ENCODE results near the gene STUM. TPM values are rescaled to one million over a fixed set of nuclear protein-coding genes. Genes with fewer than 3 reads are reported as not detected.

Gene STUM
- total RNA-seq, 1 donor from 2014 or later = 6.4 TPM

DNA sequence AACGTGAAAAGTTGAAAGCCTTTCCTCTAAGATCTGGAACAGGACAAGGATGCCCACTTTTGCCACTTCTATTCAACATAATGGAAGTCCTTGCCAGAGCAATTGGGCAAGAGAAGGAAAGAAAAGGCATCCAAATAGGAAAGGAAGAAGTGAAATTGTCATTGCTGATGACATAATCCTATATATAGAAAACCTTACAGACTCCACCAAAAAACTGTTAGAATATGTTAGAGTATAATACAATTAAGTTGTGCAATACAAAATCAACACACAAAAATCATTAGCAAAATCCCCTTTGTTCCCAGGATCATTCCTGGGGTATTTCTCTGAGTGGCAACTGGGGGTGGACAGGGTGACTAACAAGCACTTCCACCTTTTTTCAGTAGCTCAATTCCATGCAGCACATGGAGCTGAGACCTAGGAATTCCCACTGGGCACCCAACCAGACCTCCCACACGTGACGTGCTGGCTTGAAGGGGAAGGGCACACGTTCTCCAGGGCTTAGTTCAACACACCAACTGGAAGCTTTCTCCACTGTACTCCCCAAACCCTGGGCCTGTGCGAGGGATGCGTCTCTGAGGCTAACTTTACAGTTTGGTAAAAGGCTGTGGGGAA, 9.6 kb downstream of the STUM start:
- Histone ChIP-seq H3K9me3 (no peaks in the 10 kb centered on the region), H3K27me3 (no peaks in the 10 kb centered on the region), H3K4me1 (no peaks in the 10 kb centered on the region), H3K4me3 (no peak overlapping the region), H3K36me3 (no peaks in the 10 kb centered on the region), H3K27ac (no peak overlapping the region)
- no peak for DNase-seq (ENCODE audit: extremely low spot score in 2 of 2)
- TF ChIP-seq POLR2A (IDR thresholded peaks at IDR 0.05) = no peak
- TF ChIP-seq POLR2AphosphoS5 (IDR thresholded peaks at IDR 0.05; ENCODE audit: insufficient read depth in 1 of 2, low read depth in 1 of 2) = no peak
- TF ChIP-seq, protein P1, sequence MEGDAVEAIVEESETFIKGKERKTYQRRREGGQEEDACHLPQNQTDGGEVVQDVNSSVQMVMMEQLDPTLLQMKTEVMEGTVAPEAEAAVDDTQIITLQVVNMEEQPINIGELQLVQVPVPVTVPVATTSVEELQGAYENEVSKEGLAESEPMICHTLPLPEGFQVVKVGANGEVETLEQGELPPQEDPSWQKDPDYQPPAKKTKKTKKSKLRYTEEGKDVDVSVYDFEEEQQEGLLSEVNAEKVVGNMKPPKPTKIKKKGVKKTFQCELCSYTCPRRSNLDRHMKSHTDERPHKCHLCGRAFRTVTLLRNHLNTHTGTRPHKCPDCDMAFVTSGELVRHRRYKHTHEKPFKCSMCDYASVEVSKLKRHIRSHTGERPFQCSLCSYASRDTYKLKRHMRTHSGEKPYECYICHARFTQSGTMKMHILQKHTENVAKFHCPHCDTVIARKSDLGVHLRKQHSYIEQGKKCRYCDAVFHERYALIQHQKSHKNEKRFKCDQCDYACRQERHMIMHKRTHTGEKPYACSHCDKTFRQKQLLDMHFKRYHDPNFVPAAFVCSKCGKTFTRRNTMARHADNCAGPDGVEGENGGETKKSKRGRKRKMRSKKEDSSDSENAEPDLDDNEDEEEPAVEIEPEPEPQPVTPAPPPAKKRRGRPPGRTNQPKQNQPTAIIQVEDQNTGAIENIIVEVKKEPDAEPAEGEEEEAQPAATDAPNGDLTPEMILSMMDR (IDR thresholded peaks at IDR 0.05) = no peak
- intact Hi-C loops (cut with DNase I) = no loop called here

DNA sequence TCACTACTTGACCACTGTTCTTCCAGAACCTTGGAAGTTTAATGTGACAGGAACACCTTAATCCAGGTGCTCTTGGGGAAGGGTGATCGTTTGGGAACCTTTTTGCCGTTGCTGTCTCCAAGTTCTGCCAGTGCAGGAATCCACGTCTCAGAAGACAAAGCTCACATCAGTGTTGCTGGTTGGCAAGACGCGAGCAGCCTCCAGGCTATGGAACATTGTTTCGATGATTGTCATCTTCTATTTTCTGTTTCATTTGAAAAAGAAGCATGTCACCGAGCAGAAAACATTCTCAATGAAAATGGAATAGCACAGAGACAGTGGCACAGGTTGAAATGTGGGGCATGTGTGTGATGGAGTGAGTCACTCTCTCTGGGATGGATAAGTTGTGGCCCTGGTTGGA, 11.7 kb downstream of the STUM start:
- no peak overlapping the region for H3K27ac ChIP-seq
- no peak for DNase-seq (ENCODE audit: extremely low spot score in 2 of 2)

DNA sequence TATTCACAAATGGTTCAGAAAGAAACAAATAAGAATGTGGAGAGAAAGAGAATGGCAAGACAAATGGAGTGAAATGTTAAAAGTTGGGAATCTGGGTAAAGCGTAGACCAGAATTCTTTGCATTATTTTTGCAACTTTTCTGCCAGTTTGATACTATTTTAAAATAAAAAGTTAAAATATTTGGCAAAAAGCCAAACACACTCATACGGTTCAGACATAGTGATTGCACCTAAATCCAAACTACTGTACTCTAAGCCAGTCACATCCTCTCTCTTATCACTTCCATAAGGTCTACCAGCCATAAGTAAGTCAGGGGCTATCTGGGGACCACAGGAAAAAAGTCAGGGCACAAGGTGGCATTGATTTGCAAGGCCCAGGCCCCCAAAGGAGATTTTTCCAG, 14.4 kb downstream of the STUM start:
- no peak for DNase-seq (ENCODE audit: extremely low spot score in 2 of 2)
- Histone ChIP-seq H3K4me3 (no peak overlapping the region), H3K27ac (no peak overlapping the region), H3K9me3 (no peaks in the 10 kb centered on the region), H3K27me3 (no peaks in the 10 kb centered on the region), H3K4me1 (peaks cover 5% of the 10 kb centered on the region), H3K36me3 (no peaks in the 10 kb centered on the region)
- intact Hi-C loops (cut with DNase I) = no loop called here
- TF ChIP-seq POLR2A (IDR thresholded peaks at IDR 0.05) (no peak), POLR2AphosphoS5 (IDR thresholded peaks at IDR 0.05; ENCODE audit: insufficient read depth in 1 of 2, low read depth in 1 of 2) (no peak)
- TF ChIP-seq, protein P1 (IDR thresholded peaks at IDR 0.05) = no peak

More for the DNA sequence above, 11.7 kb downstream of the STUM start:
- intact Hi-C loops (cut with DNase I) = no loop called here
- no peaks in the 10 kb centered on the region for H3K4me1 ChIP-seq
- H3K27me3 ChIP-seq = no peaks in the 10 kb centered on the region
- H3K9me3 ChIP-seq = no peaks in the 10 kb centered on the region
- H3K36me3 ChIP-seq = no peaks in the 10 kb centered on the region
- TF ChIP-seq, protein P1 (IDR thresholded peaks at IDR 0.05) = no peak
- TF ChIP-seq POLR2A (IDR thresholded peaks at IDR 0.05) (no peak), POLR2AphosphoS5 (IDR thresholded peaks at IDR 0.05; ENCODE audit: insufficient read depth in 1 of 2, low read depth in 1 of 2) (no peak)
- H3K4me3 ChIP-seq = no peak overlapping the region

DNA sequence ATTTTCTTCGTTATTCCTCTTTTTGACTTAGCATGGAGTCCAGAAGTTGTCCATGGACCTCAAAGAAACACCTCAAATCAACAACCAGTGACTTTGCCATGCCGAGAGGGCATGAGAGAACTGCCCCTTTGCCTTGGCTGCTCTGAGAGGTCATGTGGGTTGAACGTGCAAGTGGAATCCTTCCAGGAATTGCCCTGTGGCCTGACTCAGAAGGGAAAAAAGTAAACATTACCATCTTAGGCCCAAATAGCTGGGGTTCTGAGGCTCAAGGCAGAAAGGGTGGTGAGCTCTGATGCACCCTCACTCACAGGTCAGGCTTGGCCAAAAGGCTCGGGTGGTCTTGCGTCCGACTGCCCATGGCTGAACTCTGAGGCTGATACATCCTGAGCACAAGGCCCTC, 15.1 kb downstream of the STUM start:
- Histone ChIP-seq H3K27ac (no peak overlapping the region), H3K9me3 (no peaks in the 10 kb centered on the region), H3K36me3 (no peaks in the 10 kb centered on the region), H3K4me1 (peaks cover 12% of the 10 kb centered on the region), H3K4me3 (no peak overlapping the region), H3K27me3 (no peaks in the 10 kb centered on the region)
- no peak for DNase-seq (ENCODE audit: extremely low spot score in 2 of 2)
- intact Hi-C loops (cut with DNase I) = no loop called here
- no peak for TF ChIP-seq POLR2AphosphoS5 (IDR thresholded peaks at IDR 0.05; ENCODE audit: insufficient read depth in 1 of 2, low read depth in 1 of 2)
- TF ChIP-seq, protein P1 (IDR thresholded peaks at IDR 0.05) = no peak

DNA sequence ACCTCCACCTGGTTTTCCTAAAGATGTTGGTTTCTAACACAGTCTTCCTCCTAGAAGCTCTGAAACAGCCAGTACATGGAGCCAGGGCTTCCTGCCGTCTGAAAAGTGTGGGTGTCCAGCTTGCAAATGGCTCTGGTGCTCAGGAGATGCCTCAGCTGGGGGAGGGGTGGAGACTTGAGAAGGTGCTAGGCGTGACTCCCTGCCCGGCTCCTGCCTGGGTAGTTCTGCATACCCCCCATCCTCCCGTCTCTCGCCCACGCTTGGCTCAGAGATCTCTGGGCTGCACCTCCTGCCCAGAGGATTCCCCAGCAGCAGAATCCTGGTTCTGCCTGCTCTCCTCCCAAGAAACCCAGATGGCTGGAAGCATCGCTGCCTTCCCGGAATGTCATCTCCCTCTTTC, 16.9 kb downstream of the STUM start:
- Histone ChIP-seq H3K27ac (no peak overlapping the region), H3K9me3 (no peaks in the 10 kb centered on the region), H3K27me3 (no peaks in the 10 kb centered on the region), H3K4me3 (no peak overlapping the region), H3K36me3 (no peaks in the 10 kb centered on the region), H3K4me1 (peaks cover 21% of the 10 kb centered on the region)
- no peak for DNase-seq (ENCODE audit: extremely low spot score in 2 of 2)
- TF ChIP-seq POLR2AphosphoS5 (IDR thresholded peaks at IDR 0.05; ENCODE audit: insufficient read depth in 1 of 2, low read depth in 1 of 2) = no peak
- TF ChIP-seq, protein P1 (IDR thresholded peaks at IDR 0.05) = no peak
- TF ChIP-seq POLR2A (IDR thresholded peaks at IDR 0.05) = no peak
- intact Hi-C loops (cut with DNase I) = no loop called here
